Measurements from ENCODE around the gene MAML2.

DNA sequence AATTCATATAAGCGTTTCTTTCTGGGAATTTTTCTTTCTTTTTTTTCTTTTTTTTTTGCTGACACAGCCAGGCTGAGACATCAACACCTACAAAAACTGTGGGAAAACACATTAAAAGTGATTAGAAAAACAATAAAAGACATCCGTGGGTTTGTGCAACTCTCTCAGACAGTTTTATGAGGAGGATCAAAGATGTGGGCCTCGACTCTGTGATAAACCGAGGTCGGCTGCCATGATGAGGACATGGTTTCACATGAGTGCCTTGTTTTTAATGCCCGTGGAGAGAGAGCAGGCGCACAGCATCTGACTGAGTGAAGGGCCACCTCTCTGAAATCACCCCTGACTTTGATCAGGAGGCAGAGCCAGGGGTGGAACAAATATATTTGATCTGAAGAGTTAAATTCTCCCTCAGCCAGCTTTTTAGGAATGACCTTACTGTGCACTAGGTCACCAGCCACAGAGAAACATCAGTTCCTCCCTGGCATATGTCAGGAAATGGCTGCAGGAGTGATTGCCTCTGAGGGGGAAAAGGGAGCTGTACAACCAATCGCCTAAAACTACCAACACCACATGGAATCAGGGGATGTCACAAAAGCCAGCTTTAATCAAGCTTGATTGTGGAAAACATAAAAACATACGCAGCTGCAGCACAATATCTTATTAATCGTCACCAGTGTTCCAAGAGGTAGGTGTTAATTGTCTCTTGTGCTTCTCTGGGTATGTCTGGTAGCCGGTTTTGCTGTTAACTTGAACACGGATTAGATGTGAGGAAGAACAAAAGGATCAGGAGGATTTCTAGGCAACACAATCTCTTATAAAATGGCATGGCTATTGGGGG, 164.7 kb downstream of the MAML2 start:
- no peak for TF ChIP-seq CTCF (IDR thresholded peaks at IDR 0.05; ENCODE audit: control extremely low read depth in 1 of 3, insufficient read depth in 1 of 3, low read depth in 1 of 3, low read length in 3 of 3)
- TF ChIP-seq EGR1 (IDR thresholded peaks at IDR 0.05; ENCODE audit: borderline replicate concordance, low read depth, low read length), result no peak
- TF ChIP-seq EZH2 (IDR thresholded peaks at IDR 0.05; ENCODE audit: low read depth, low read length, severe bottlenecking), result no peak
- TF ChIP-seq POLR2A (IDR thresholded peaks at IDR 0.05; ENCODE audit: control extremely low read depth in 1 of 2, low read depth in 2 of 2, low read length in 2 of 2), result no peak
- TF ChIP-seq POLR2AphosphoS5 (IDR thresholded peaks at IDR 0.05; ENCODE audit: low read depth, low read length), result no peak
- TF ChIP-seq YY1 (IDR thresholded peaks at IDR 0.05; ENCODE audit: low read depth, low read length), result no peak
